ENCODE measurements around the gene BRCA2.

Gene BRCA2

GRCh38 chr13:32390484-32390883 is 75.2 kb downstream of the BRCA2 start:
- no peak for FAIRE-seq

GRCh38 chr13:32391101-32391619 is 75.9 kb downstream of the BRCA2 start:
- FAIRE-seq = no peak

- FAIRE-seq = no peak
These were observed 87.8 kb downstream of the BRCA2 start for GRCh38 chr13:32403108-32403507.

GRCh38 chr13:32407854-32408253 is 92.5 kb downstream of the BRCA2 start:
- no peak for FAIRE-seq

- no peak for FAIRE-seq
These were observed 93.1 kb downstream of the BRCA2 start for GRCh38 chr13:32408296-32409000.

- FAIRE-seq = no peak
These were observed 93.6 kb downstream of the BRCA2 start for GRCh38 chr13:32409001-32409313.

GRCh38 chr13:32409561-32410421 is 94.5 kb downstream of the BRCA2 start:
- FAIRE-seq = no peak

GRCh38 chr13:32413284-32413683 is 98.0 kb downstream of the BRCA2 start:
- no peak for FAIRE-seq

GRCh38 chr13:32414580-32414979 is 99.3 kb downstream of the BRCA2 start:
- FAIRE-seq = no peak

GRCh38 chr13:32415019-32415418 is 99.7 kb downstream of the BRCA2 start:
- FAIRE-seq = no peak

GRCh38 chr13:32417995-32418394 is 102.7 kb downstream of the BRCA2 start:
- FAIRE-seq = no peak

- FAIRE-seq = no peak
These were observed 104.6 kb downstream of the BRCA2 start for GRCh38 chr13:32419862-32420261.

- FAIRE-seq = no peak
These were observed 108.3 kb downstream of the BRCA2 start for GRCh38 chr13:32423592-32423991.

GRCh38 chr13:32425158-32425557 is 109.8 kb downstream of the BRCA2 start:
- no peak for FAIRE-seq

GRCh38 chr13:32426191-32426989 is 111.1 kb downstream of the BRCA2 start:
- no peak for FAIRE-seq

GRCh38 chr13:32426990-32427851 is 111.9 kb downstream of the BRCA2 start:
- no peak for FAIRE-seq

GRCh38 chr13:32427852-32428580 is 112.7 kb downstream of the BRCA2 start, which contains the start of gene N4BP2L1:
TSS of gene N4BP2L1 (minus strand) at chr13:32428130. CDS start at chr13:32428082, 48 bp downstream.
- FAIRE-seq = no peak

- no peak for FAIRE-seq
These were observed 113.5 kb downstream of the BRCA2 start for GRCh38 chr13:32428581-32429432.

- no peak for FAIRE-seq
These were observed 114.2 kb downstream of the BRCA2 start for GRCh38 chr13:32429433-32429909.

Measured in colon (tissue), 2 donors.